Skin of body (tissue), 2 donors: ENCODE results near the gene ZBTB32. TPM values are rescaled to one million over a fixed set of nuclear protein-coding genes. Genes with fewer than 3 reads are reported as not detected.
A peak's percentile ranks its signal among the peaks of the same experiment; 100 is the strongest.

ENCODE experiments used
- DNase-seq: peaks from one replicate; lab custom pipeline; 2025; lab: John Stamatoyannopoulos, UW
- total RNA-seq: library from RNA; depleted of rRNA; stranded (reverse); fragments of >200 nt; gene quantifications from one replicate; pipeline ENCODE4 v1.2.3, GENCODE V29; 2014

ZBTB32 gene
- total RNA-seq, 1 donor from 2014 or later: not detected

DNA sequence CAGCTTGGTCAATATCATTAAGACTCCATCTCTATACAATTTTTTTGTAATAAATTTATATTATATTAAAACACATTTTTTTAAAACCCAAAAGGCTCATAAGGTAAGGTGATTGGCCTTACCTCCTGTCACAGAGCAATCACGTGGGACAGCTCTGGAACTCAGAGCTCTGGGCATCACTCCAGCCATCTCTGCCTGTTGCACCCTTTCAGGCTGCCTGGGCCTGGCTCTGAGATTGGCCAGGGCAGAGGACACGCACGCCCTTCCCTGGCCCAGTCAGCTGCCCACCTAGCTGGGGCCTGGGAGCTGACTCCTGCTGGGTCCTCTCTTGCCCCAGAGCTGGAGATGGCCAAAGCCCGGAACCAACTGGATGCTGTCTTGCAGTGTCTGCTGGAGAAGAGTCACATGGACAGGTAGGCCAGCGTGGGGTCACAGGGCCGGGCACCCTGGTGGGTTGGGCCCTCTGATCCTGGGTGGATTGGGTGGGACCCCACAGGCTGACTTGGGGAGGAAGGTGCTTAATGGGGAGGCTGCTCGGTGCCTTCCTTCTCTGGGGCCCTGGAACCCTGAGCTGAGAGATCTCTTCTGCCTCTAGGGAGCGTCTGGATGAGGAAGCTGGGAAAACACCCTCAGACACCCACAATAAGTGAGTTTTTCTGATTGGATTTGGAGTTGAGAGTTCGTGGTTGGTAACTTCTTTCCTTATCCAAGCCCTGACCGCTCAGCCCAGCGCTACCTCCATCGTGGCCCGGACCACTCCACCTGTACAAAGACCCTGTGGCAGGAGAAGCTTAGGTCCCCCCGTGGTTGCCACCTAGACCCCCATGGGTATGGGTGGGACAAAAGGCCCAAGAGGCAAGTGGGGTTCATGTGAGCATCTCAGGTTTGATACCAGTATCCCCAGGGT lies 47.7 kb downstream of the ZBTB32 start:
- DNase-seq: no peak

GRCh38 chr19:35752746-35753350 lies 48.5 kb downstream of the ZBTB32 start:
- DNase-seq: no peak

GRCh38 chr19:35753634-35754369 lies 49.4 kb downstream of the ZBTB32 start:
- no peak for DNase-seq

GRCh38 chr19:35754370-35755130 lies 50.2 kb downstream of the ZBTB32 start:
- no peak for DNase-seq

DNA sequence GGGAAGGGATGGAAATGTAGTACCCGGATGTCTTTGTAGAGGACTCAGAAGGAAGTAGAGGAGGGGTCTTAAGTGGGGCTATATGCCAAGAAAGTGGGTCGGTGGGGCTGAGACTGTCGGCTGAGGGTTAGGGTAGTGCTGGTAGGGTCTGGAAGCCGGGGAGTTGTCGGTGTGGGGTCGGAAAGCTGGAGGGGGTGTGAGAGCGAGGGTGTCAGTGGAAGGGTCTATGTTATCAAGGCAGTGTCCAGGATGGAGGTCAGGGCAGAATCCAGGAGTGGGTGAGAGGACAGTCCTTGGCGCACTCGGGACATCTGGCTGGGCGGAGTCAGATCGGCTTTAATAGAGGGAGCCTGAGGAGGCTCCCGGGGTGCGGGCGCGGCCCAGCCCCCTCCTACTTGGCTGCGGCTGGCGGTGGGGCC lies 50.8 kb downstream of the ZBTB32 start:
- DNase-seq: no peak

- peak; percentile 66 for DNase-seq
Observed at GRCh38 chr19:35755550-35756376, 51.4 kb downstream of the ZBTB32 start.

GRCh38 chr19:35756377-35757230 lies 52.2 kb downstream of the ZBTB32 start, which contains the start of gene HSPB6:
HSPB6 (minus strand) TSS chr19:35757029; CDS start chr19:35757008, 21 bp downstream.
- no peak for DNase-seq

DNA sequence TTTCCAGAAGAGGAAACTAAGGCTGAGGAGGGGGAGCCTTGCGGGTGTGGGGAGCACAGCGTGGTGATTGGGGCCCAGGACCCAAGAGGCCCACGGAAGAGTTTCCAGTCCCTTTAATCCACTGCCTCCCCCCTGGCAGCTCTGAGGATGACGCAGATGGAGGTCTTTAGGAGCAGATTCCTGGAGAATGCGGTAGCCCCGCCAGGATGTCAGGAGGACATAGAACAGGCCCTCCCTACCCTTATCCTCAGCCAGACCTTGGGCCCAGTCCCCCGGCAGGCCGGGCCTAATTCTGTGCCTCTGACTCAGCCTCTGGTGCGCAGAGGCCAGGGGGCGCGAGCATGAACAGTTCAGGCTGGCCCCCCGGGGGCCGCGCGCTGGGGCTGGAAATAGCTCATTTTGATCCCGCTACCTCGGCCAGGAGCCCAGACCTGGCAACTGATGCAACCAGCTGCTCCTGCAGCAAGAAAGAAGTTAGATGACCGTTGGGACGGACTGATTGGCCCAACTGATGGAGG lies 52.9 kb downstream of the ZBTB32 start:
- peak; percentile 89 for DNase-seq

GRCh38 chr19:35757749-35758608 lies 53.6 kb downstream of the ZBTB32 start, which contains the start of gene PROSER3:
PROSER3 (plus strand) TSS chr19:35758176; CDS start chr19:35758216, 40 bp downstream.
- peak; percentile 100 for DNase-seq

DNA sequence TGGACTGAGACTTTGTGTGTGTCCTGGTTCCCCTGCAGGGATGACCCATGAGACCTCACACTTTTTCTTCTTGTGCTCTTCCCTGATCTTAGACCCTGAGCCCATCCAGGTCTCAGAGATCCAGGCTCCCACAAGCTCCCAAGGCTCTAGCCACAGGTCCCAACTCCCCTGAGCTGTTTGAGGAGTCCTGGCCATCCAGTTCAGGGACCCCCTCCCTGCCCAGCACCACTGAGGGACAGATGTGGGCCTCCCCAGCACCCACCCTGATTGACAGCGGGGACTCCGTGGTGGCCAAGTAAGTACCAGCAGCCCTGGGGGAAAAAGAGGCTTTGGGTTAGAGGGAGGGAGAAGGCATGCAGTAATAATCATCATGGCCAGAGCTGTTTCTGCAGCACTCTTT lies 55.3 kb downstream of the ZBTB32 start:
- no peak for DNase-seq

DNA sequence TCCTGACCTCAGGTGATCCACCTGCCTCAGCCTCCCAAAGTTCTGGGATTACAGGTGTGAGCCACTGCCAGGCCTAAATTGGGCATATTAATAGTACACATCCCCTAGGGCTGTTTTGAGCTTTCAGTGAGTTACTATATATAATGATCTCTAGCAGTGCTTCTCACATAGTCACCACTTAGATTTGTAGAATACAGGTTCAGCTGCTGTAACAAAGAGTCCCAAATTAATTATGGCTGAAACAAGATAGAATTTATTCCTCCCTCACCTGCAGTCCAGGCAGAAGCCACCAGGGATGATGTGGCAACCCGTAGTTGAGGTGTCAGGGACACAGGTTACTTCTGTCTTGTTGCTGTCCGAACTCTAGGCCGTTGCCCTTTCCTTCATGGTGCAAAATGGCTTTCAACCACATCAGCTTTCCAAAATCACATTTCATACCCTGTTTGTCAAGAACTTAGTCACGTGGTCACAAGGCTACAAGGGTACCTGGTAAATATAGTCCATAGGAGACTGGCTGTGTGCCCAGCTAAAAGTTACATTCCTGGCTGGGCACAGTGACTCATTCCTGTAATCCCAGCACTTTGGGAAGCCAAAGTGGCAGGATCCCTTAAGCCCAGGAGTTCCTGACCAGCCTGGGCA lies 56.5 kb downstream of the ZBTB32 start:
- no peak for DNase-seq

DNA sequence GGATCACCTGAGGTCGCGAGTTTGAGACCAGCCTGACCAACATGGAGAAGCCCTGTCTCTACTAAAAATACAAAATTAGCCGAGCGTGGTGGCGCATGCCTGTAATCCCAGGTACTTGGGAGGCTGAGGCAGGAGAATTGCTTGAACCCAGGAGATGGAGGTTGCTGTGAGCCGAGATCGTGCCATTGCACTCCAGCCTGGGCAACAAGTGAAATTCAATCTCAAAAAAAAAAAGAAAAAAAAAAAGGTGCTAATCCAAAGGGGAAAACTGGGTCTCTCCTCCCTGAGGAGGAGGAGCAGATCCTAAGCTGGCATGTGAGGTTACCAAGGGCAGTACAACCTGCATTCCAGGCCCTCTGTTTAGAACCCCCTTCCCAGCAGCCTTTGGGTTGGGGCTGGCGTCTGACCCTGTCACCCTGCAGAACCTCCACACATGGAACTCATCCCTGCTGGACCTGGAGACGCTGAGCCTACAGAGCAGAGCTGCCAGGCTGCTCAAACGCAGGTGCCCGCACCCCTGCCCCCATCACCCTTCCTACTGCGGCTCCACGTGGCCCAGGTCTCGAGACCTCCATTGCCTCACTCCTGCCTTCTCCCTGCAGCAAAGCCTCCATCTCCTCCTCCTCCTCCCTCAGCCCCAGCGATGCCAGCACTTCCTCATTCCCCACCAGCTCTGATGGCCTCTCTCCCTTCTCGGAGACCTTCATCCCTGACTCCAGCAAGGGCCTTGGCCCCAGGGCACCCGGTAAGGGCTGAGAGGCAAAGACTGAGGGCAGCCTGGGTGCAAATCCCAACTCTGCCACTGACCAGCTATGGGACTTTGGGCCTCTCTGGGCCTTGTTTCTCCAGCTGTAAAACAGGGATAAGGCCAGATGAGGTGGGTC lies 60.3 kb downstream of the ZBTB32 start:
- DNase-seq: no peak
